Sigmoid colon (tissue), 7 donors: ENCODE results near the gene HUWE1. TPM values are rescaled to one million over a fixed set of nuclear protein-coding genes. Genes with fewer than 3 reads are reported as not detected.
"Not testable (repeated sequence)": the region's sequence is repeated elsewhere in the genome, so short reads cannot be mapped to it uniquely, and the experiment has no call there.

Source experiments
- DNase-seq: peaks from one replicate; pipeline ENCODE4 v3.0.0-alpha.2; 2019
- H3K27ac ChIP-seq, 4 donors: fragments of 200-600 bp; sonication (generic); one replicate each; pipeline ENCODE4 v1.5.1; 2016 to 2019; ENCODE audit warnings: mild to moderate bottlenecking in 1 of 4
- H3K27me3 ChIP-seq, 3 donors: fragments of 200-600 bp; sonication (generic); one replicate each; pipeline ENCODE4 v1.5.1; 2019; ENCODE audit warnings: mild to moderate bottlenecking in 1 of 3
- H3K36me3 ChIP-seq, 4 donors: fragments of 200-600 bp; sonication (generic); one replicate each; pipeline ENCODE4 v1.5.1; 2016 to 2019
- H3K4me1 ChIP-seq, 4 donors: fragments of 200-600 bp; sonication (generic); one replicate each; pipeline ENCODE4 v1.5.1; 2017 to 2019
- H3K4me3 ChIP-seq, 4 donors: fragments of 200-600 bp; sonication (generic); one replicate each; pipeline ENCODE4 v1.5.1; 2017 to 2019; ENCODE audit warnings: mild to moderate bottlenecking in 2 of 4, moderate library complexity in 1 of 4
- H3K9me3 ChIP-seq, 4 donors: fragments of 200-600 bp in 3 of 4; sonication (generic) in 3 of 4; one replicate each; pipeline versions ENCODE4 v1.5.1 to v1.6.1; 2013 to 2019
- CTCF ChIP-seq, 4 experiments: fragments of 450-650 bp in 3 of 4; fragments of 200-600 bp in 1 of 4; IDR thresholded peaks; one replicate each; pipeline ENCODE4 v1.5.1; 2016 to 2019; ENCODE audit warnings: antibody characterized with exemption in 4 of 4, mild to moderate bottlenecking in 3 of 4, moderate library complexity in 2 of 4
- EP300 ChIP-seq, 4 donors: sonication (generic); formaldehyde crosslinking; IDR thresholded peaks; one replicate each; pipeline ENCODE4 v1.6.1; 2017; ENCODE audit warnings: antibody characterized with exemption in 4 of 4
- POLR2A ChIP-seq, 2 donors: fragments of 450-650 bp; IDR thresholded peaks; one replicate each; pipeline ENCODE4 v1.6.1; 2016; ENCODE audit warnings: antibody characterized with exemption in 2 of 2, mild to moderate bottlenecking in 2 of 2, moderate library complexity in 2 of 2
- POLR2AphosphoS5 ChIP-seq, 4 donors: sonication (generic); formaldehyde crosslinking; IDR thresholded peaks; one replicate each; pipeline ENCODE4 v1.6.1; 2017; ENCODE audit warnings: antibody characterized with exemption in 4 of 4
- WGBS, 2 donors: extraction: QIAGEN DNeasy Blood & Tissue Kit; methylation state at CpG; one replicate each; pipeline ENCODE4 v1.1.7; 2013; 5-methylcytosine and 5-hydroxymethylcytosine counted together
- intact Hi-C: fragments of 100-400 bp; cut with DNase I; formaldehyde crosslinking; loops from one replicate; pipeline ENCODE4 v1.15.1; 2023
- polyA plus RNA-seq, 3 donors: library from polyadenylated mRNA; stranded (reverse); fragments of 200-250 nt; gene quantifications; one replicate each; pipeline ENCODE4 v1.2.3, GENCODE V29; 2013
- total RNA-seq, 4 donors: library from RNA; depleted of rRNA; stranded (reverse); fragments of >200 nt; gene quantifications; one replicate each; pipeline ENCODE4 v1.1.0, GENCODE V29; 2016
- donor health status: healthy with polysubstance abuse.
- donor health status: Bipolar disorder and iron deficiency.
- donor health status: healthy.

HUWE1 gene
- total and polyA plus RNA-seq, 7 donors = 12.3 to 103 (median 75.3) TPM

DNA sequence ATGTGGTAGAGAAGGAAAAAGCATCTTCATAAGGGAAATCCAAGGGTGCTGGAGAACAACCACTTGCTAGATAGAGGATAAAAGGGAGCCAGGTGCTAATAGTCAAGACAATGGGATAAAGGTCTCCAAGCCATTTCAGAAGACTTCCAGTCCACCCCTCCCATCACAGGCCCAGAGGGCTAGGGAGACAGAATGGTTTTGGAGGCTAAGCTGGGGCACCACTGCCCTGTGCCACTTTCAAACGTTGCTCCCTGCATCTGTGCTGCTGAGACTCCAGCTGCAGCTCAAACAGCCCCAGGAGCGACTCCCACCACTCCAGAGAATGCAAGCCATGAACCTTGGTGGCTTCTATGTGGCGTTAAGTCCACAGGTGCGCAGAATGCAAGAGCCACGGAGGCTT lies 38.4 kb upstream of the HUWE1 start:
- Histone ChIP-seq H3K27ac (no peak overlapping the region), H3K4me1 (no peaks in the 10 kb centered on the region), H3K9me3 (no peaks in the 10 kb centered on the region), H3K27me3 (no peaks in the 10 kb centered on the region), H3K36me3 (no peaks in the 10 kb centered on the region), H3K4me3 (no peak overlapping the region)
- TF ChIP-seq EP300 (IDR thresholded peaks at IDR 0.05) (no peak), POLR2AphosphoS5 (IDR thresholded peaks at IDR 0.05) (no peak), POLR2A (IDR thresholded peaks at IDR 0.05) (no peak), CTCF (IDR thresholded peaks at IDR 0.05) (no peak)
- intact Hi-C loops = no loop called here
- 82 to 90% methylated on average over 5 of the region's 5 CpGs for WGBS, 2 donors
- DNase-seq = no peak

- Histone ChIP-seq H3K36me3 (no peaks in the 10 kb centered on the region), H3K4me3 (no peak overlapping the region), H3K27ac (no peak overlapping the region), H3K9me3 (no peaks in the 10 kb centered on the region), H3K27me3 (no peaks in the 10 kb centered on the region), H3K4me1 (no peaks in the 10 kb centered on the region)
- intact Hi-C loops = no loop called here
- 89 to 92% methylated on average over 4 of the region's 4 CpGs for WGBS, 2 donors
- TF ChIP-seq CTCF (IDR thresholded peaks at IDR 0.05) (no peak), POLR2AphosphoS5 (IDR thresholded peaks at IDR 0.05) (no peak), EP300 (IDR thresholded peaks at IDR 0.05) (no peak), POLR2A (IDR thresholded peaks at IDR 0.05) (no peak)
- no peak for DNase-seq
Observed at GRCh38 chrX:53723381-53723780, 36.9 kb upstream of the HUWE1 start.

GRCh38 chrX:53721610-53722009 lies 35.1 kb upstream of the HUWE1 start:
- intact Hi-C loops, H3K4me1 ChIP-seq, DNase-seq, H3K4me3 ChIP-seq, H3K27ac ChIP-seq, H3K27me3 ChIP-seq, H3K36me3 ChIP-seq, H3K9me3 ChIP-seq: not testable (repeated sequence)
- WGBS, 2 donors = 88 to 94% methylated on average over 31 of the region's 32 CpGs

GRCh38 chrX:53719666-53720065 lies 33.1 kb upstream of the HUWE1 start:
- intact Hi-C loops, H3K36me3 ChIP-seq, H3K4me3 ChIP-seq, DNase-seq, H3K27me3 ChIP-seq, H3K27ac ChIP-seq, H3K4me1 ChIP-seq, H3K9me3 ChIP-seq: not testable (repeated sequence)
- WGBS, 2 donors = 87 to 93% methylated on average over 7 of the region's 7 CpGs

- intact Hi-C loops = no loop called here
- Histone ChIP-seq H3K27ac (no peak overlapping the region), H3K4me3 (no peak overlapping the region), H3K27me3 (no peaks in the 10 kb centered on the region), H3K9me3 (no peaks in the 10 kb centered on the region), H3K4me1 (no peaks in the 10 kb centered on the region), H3K36me3 (no peaks in the 10 kb centered on the region)
- no peak for DNase-seq
- TF ChIP-seq CTCF (IDR thresholded peaks at IDR 0.05) (no peak), POLR2AphosphoS5 (IDR thresholded peaks at IDR 0.05) (no peak), EP300 (IDR thresholded peaks at IDR 0.05) (no peak), POLR2A (IDR thresholded peaks at IDR 0.05) (no peak)
Observed at GRCh38 chrX:53718073-53718472, 31.6 kb upstream of the HUWE1 start.

DNA sequence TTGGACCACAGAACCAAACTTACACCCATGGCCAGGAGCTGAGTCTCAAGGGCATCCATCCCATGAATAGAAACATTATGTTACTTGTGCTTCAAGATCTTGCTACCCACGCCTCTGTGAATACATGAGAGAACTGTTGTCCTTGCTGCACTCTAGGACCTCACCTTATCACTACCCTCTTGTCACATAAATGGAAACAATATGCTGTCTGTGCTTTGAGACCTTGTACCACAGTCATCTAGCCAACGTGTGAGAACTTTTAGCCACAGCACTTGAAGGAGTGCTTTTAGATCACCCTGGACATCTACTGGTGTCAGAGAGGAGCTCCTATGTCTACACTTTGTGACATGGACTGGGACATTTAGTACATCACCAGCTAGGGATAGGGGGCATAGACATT lies 30.7 kb upstream of the HUWE1 start:
- Histone ChIP-seq H3K27me3 (peaks cover 0 to 2% (median 0%) of the 10 kb centered on the region in 3 donors), H3K4me3 (no peak overlapping the region), H3K9me3 (no peaks in the 10 kb centered on the region), H3K4me1 (no peaks in the 10 kb centered on the region), H3K36me3 (no peaks in the 10 kb centered on the region), H3K27ac (no peak overlapping the region)
- DNase-seq = no peak
- intact Hi-C loops = no loop called here
- TF ChIP-seq EP300 (IDR thresholded peaks at IDR 0.05) = no peak
- no peak for TF ChIP-seq POLR2A (IDR thresholded peaks at IDR 0.05)
- no peak for TF ChIP-seq CTCF (IDR thresholded peaks at IDR 0.05)
- no peak for TF ChIP-seq POLR2AphosphoS5 (IDR thresholded peaks at IDR 0.05)
- WGBS, 2 donors = 78 to 82% methylated on average over 2 of the region's 2 CpGs
